ENCODE measurements around the gene FKRP. TPM values are rescaled to one million over a fixed set of nuclear protein-coding genes. Genes with fewer than 3 reads are reported as not detected.

FKRP gene
- total RNA-seq, 6 experiments from 2014 or later, result 31.4 to 36.8 (median 33.2) TPM

DNA sequence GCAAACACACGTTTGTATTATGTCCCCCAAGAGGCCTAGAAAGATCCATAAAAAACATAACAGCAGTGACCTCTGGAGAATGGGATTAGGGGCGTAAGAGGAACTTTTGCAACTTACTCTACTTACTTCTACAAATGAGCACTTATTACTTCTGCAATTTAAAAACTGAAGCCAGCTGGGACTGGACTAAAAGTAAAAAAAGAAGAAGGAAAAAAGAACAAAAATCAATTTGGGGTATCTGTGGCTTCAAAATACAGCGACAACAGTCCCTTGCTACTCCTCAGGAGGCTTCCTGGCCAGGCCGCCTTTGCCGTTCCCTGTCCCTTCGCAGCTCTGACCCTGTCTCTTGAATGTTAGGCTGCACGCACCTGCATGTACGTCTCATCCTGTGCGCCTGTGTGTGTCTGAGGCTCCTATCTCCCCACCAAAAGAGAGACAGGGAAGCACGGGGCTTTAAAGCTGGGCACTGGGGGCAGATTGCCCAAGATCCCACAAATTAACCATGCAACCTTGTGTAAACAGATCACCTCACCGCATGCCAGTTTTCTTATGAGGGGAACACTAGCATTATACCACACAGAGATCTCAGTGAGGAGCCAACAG is 12.1 kb upstream of the FKRP start:
- no peak for DNase-seq
- TF ChIP-seq, protein P1, sequence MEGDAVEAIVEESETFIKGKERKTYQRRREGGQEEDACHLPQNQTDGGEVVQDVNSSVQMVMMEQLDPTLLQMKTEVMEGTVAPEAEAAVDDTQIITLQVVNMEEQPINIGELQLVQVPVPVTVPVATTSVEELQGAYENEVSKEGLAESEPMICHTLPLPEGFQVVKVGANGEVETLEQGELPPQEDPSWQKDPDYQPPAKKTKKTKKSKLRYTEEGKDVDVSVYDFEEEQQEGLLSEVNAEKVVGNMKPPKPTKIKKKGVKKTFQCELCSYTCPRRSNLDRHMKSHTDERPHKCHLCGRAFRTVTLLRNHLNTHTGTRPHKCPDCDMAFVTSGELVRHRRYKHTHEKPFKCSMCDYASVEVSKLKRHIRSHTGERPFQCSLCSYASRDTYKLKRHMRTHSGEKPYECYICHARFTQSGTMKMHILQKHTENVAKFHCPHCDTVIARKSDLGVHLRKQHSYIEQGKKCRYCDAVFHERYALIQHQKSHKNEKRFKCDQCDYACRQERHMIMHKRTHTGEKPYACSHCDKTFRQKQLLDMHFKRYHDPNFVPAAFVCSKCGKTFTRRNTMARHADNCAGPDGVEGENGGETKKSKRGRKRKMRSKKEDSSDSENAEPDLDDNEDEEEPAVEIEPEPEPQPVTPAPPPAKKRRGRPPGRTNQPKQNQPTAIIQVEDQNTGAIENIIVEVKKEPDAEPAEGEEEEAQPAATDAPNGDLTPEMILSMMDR (IDR thresholded peaks at IDR 0.05), result no peak
- Mint-ChIP-seq H3K9me3 (no peaks in the 10 kb centered on the region), H3K27ac (peak overlapping the region; percentile 31; the same call in 1 of the 2 replicates), H3K4me1 (ENCODE audit: low read depth) (peaks cover 37% of the 10 kb centered on the region), H3K27me3 (ENCODE audit: insufficient read depth) (peaks cover 5% of the 10 kb centered on the region), H3K36me3 (ENCODE audit: low read depth) (peaks cover 35% of the 10 kb centered on the region), H3K4me3 (no peak overlapping the region)

DNA sequence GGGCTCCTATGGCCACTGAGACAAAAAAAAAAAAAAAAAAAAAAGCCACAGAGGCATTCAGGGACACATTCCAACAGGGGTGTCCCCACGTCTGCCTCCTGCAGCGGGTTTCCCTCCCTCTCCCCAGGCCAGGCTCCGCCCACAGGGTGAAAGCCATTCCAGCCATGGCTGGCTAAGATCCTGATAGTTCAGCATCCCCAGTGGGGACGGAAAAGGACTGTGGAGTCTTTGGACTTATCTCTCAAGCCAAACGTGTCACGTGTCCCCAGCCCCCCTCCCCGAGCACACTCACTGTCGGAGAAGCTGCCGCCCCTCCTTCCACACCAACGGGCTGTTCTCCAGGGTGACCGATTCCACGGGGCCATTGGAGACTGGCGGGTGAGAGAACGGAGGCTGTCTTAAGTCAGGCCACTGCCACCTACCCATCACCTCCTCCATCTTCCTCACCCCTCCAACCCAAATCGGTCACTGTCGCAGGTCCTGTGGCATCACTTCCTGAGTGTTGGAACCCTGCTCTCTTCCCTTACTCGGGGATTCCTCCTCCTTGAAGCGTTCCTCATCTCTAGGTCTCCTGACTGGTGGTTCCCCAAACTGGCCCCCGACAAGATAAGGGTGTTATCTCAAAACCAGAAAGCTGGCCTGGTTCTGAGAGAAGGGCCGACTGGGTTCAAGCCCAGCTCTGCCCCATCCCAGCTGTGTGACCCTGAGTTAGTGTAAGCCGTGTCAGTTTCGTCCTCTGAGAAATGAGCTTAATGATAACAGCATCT is 9.1 kb upstream of the FKRP start:
- no peak for DNase-seq
- H3K9me3 Mint-ChIP-seq, result no peaks in the 10 kb centered on the region
- peaks cover 24% of the 10 kb centered on the region for H3K36me3 Mint-ChIP-seq (ENCODE audit: low read depth)
- no peak overlapping the region for H3K4me3 Mint-ChIP-seq
- TF ChIP-seq, protein P1 (IDR thresholded peaks at IDR 0.05), result no peak
- H3K4me1 Mint-ChIP-seq (ENCODE audit: low read depth), result peaks cover 39% of the 10 kb centered on the region
- peaks cover 5% of the 10 kb centered on the region for H3K27me3 Mint-ChIP-seq (ENCODE audit: insufficient read depth)
- 0 out of 2 replicates have a peak overlapping the region, but pooled peaks have one; percentile 21 for H3K27ac Mint-ChIP-seq

DNA sequence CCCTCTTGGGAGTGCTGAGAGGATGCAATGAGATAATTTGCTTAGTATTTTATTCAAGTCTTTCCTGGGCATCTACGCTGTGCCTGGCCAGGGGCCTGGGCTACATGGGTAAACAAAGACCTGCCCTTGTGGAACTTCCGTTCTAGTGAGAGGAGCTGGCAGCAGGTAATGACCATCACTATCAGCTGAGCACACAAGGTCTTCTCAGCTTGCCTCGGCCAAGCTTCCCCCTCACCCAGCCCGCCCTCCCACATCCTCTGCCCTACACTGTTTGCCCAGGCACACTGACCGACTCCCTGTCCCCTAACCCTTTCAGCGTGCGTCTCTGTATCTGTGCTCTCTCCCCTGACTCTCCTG is 8.6 kb upstream of the FKRP start:
- Mint-ChIP-seq H3K27ac (no peak overlapping the region), H3K9me3 (no peaks in the 10 kb centered on the region), H3K27me3 (ENCODE audit: insufficient read depth) (peaks cover 2% of the 10 kb centered on the region), H3K36me3 (ENCODE audit: low read depth) (peaks cover 18% of the 10 kb centered on the region), H3K4me1 (ENCODE audit: low read depth) (peaks cover 39% of the 10 kb centered on the region), H3K4me3 (no peak overlapping the region)
- TF ChIP-seq, protein P1 (IDR thresholded peaks at IDR 0.05), result no peak
- no peak for DNase-seq

DNA sequence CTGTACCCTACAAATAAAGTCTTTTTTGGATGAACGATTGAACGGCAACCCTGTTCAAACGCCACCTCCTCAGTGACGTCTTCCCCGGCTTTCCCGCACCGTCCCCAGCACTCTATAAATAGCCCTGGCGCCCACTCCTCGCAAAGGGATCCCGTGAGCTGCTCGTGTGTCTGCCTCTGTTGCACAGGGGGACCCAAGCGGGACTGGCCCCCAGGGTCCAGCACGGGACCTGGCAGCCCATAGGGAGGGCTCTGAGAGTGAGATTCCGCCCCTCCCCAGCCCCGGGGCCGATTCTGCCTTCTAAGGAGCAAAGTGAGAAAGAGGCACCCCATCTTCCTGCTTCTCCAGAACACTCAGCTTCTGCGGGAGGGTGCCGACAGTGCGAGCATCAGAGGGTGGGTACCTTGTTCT is 8.1 kb upstream of the FKRP start:
- peaks cover 37% of the 10 kb centered on the region for H3K4me1 Mint-ChIP-seq (ENCODE audit: low read depth)

GRCh38 chr19:46739290-46739771 is 6.5 kb upstream of the FKRP start:
- Mint-ChIP-seq H3K36me3 (ENCODE audit: low read depth) (peaks cover 5% of the 10 kb centered on the region; the same call in 1 of the 2 replicates), H3K27me3 (ENCODE audit: insufficient read depth) (peaks cover 2% of the 10 kb centered on the region), H3K9me3 (no peaks in the 10 kb centered on the region), H3K27ac (peak overlapping the region; percentile 29; the same call in 1 of the 2 replicates), H3K4me3 (no peak overlapping the region), H3K4me1 (ENCODE audit: low read depth) (peaks cover 38% of the 10 kb centered on the region)
- TF ChIP-seq, protein P1 (IDR thresholded peaks at IDR 0.05), result no peak
- no peak for DNase-seq

More for the DNA sequence above, 8.1 kb upstream of the FKRP start:
- peaks cover 2% of the 10 kb centered on the region for H3K27me3 Mint-ChIP-seq (ENCODE audit: insufficient read depth)
- no peaks in the 10 kb centered on the region for H3K9me3 Mint-ChIP-seq
- no peak for DNase-seq
- TF ChIP-seq, protein P1 (IDR thresholded peaks at IDR 0.05), result no peak
- peaks cover 18% of the 10 kb centered on the region for H3K36me3 Mint-ChIP-seq (ENCODE audit: low read depth)
- no peak overlapping the region for H3K27ac Mint-ChIP-seq
- no peak overlapping the region for H3K4me3 Mint-ChIP-seq

Measured in HFFc6 (cell line).